ENCODE data around the gene CST8. TPM values are rescaled to one million over a fixed set of nuclear protein-coding genes. Genes with fewer than 3 reads are reported as not detected.

Gene CST8
- total RNA-seq, 1 donor from 2014 or later: not detected

- no peak for DNase-seq (ENCODE audit: low spot score)
- TF ChIP-seq, protein P1, sequence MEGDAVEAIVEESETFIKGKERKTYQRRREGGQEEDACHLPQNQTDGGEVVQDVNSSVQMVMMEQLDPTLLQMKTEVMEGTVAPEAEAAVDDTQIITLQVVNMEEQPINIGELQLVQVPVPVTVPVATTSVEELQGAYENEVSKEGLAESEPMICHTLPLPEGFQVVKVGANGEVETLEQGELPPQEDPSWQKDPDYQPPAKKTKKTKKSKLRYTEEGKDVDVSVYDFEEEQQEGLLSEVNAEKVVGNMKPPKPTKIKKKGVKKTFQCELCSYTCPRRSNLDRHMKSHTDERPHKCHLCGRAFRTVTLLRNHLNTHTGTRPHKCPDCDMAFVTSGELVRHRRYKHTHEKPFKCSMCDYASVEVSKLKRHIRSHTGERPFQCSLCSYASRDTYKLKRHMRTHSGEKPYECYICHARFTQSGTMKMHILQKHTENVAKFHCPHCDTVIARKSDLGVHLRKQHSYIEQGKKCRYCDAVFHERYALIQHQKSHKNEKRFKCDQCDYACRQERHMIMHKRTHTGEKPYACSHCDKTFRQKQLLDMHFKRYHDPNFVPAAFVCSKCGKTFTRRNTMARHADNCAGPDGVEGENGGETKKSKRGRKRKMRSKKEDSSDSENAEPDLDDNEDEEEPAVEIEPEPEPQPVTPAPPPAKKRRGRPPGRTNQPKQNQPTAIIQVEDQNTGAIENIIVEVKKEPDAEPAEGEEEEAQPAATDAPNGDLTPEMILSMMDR (IDR thresholded peaks at IDR 0.05; ENCODE audit: unreplicated experiment): no peak
- peaks cover 2% of the 10 kb centered on the region for H3K27me3 Mint-ChIP-seq (ENCODE audit: unreplicated experiment)
- no peaks in the 10 kb centered on the region for H3K36me3 Mint-ChIP-seq (ENCODE audit: low read depth, unreplicated experiment)
- H3K4me3 Mint-ChIP-seq (ENCODE audit: unreplicated experiment): no peak overlapping the region
- H3K27ac Mint-ChIP-seq (ENCODE audit: unreplicated experiment): no peak overlapping the region
- peaks cover 3% of the 10 kb centered on the region for H3K4me1 Mint-ChIP-seq (ENCODE audit: unreplicated experiment)
- H3K9me3 Mint-ChIP-seq (ENCODE audit: unreplicated experiment): no peaks in the 10 kb centered on the region
Observed at GRCh38 chr20:23509247-23509913, 18.5 kb downstream of the CST8 start.

GRCh38 chr20:23510000-23510590 lies 19.2 kb downstream of the CST8 start:
- H3K27ac Mint-ChIP-seq (ENCODE audit: unreplicated experiment): no peak overlapping the region
- H3K4me3 Mint-ChIP-seq (ENCODE audit: unreplicated experiment): no peak overlapping the region
- no peaks in the 10 kb centered on the region for H3K9me3 Mint-ChIP-seq (ENCODE audit: unreplicated experiment)
- H3K27me3 Mint-ChIP-seq (ENCODE audit: unreplicated experiment): peaks cover 2% of the 10 kb centered on the region
- TF ChIP-seq, protein P1 (IDR thresholded peaks at IDR 0.05; ENCODE audit: unreplicated experiment): no peak
- DNase-seq (ENCODE audit: low spot score): no peak
- H3K36me3 Mint-ChIP-seq (ENCODE audit: low read depth, unreplicated experiment): no peaks in the 10 kb centered on the region
- peaks cover 3% of the 10 kb centered on the region for H3K4me1 Mint-ChIP-seq (ENCODE audit: unreplicated experiment)

GRCh38 chr20:23513164-23513563 lies 22.2 kb downstream of the CST8 start:
- no peaks in the 10 kb centered on the region for H3K27me3 Mint-ChIP-seq (ENCODE audit: unreplicated experiment)
- no peak for DNase-seq (ENCODE audit: low spot score)
- no peaks in the 10 kb centered on the region for H3K36me3 Mint-ChIP-seq (ENCODE audit: low read depth, unreplicated experiment)
- no peak overlapping the region for H3K4me3 Mint-ChIP-seq (ENCODE audit: unreplicated experiment)
- peaks cover 1% of the 10 kb centered on the region for H3K4me1 Mint-ChIP-seq (ENCODE audit: unreplicated experiment)
- TF ChIP-seq, protein P1 (IDR thresholded peaks at IDR 0.05; ENCODE audit: unreplicated experiment): no peak
- H3K9me3 Mint-ChIP-seq (ENCODE audit: unreplicated experiment): no peaks in the 10 kb centered on the region
- H3K27ac Mint-ChIP-seq (ENCODE audit: unreplicated experiment): no peak overlapping the region

DNA sequence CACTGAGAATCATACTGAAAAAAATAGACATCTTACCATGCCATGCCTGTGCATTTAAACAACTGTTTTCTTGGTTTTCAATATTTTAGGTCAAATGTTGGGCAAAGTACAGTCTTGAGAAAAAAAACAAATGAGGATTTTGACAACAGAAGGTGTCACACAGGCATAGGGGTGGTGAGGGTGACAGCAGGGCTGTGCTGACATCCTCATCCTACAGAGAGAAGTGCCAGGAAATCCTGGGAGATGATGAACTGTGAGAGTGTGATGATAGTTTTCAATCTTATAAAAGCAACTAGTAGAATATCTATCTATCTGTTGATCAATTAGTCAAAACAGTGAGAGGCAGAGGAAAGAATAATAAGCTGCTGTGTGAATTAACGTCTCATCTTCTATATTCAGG lies 23.9 kb downstream of the CST8 start:
- Mint-ChIP-seq H3K4me3 (ENCODE audit: unreplicated experiment) (no peak overlapping the region), H3K36me3 (ENCODE audit: low read depth, unreplicated experiment) (no peaks in the 10 kb centered on the region), H3K27ac (ENCODE audit: unreplicated experiment) (no peak overlapping the region), H3K4me1 (ENCODE audit: unreplicated experiment) (no peaks in the 10 kb centered on the region), H3K27me3 (ENCODE audit: unreplicated experiment) (no peaks in the 10 kb centered on the region), H3K9me3 (ENCODE audit: unreplicated experiment) (no peaks in the 10 kb centered on the region)
- TF ChIP-seq, protein P1 (IDR thresholded peaks at IDR 0.05; ENCODE audit: unreplicated experiment): no peak
- DNase-seq (ENCODE audit: low spot score): no peak

GRCh38 chr20:23515250-23515939 lies 24.5 kb downstream of the CST8 start:
- H3K27ac Mint-ChIP-seq (ENCODE audit: unreplicated experiment): no peak overlapping the region
- H3K4me3 Mint-ChIP-seq (ENCODE audit: unreplicated experiment): no peak overlapping the region
- TF ChIP-seq, protein P1 (IDR thresholded peaks at IDR 0.05; ENCODE audit: unreplicated experiment): no peak

More at GRCh38 chr20:23515250-23515939, 24.5 kb downstream of the CST8 start:
- H3K36me3 Mint-ChIP-seq (ENCODE audit: low read depth, unreplicated experiment): no peaks in the 10 kb centered on the region
- no peaks in the 10 kb centered on the region for H3K27me3 Mint-ChIP-seq (ENCODE audit: unreplicated experiment)
- no peaks in the 10 kb centered on the region for H3K4me1 Mint-ChIP-seq (ENCODE audit: unreplicated experiment)
- DNase-seq (ENCODE audit: low spot score): no peak
- no peaks in the 10 kb centered on the region for H3K9me3 Mint-ChIP-seq (ENCODE audit: unreplicated experiment)

Measured in endothelial cell (in vitro differentiated cells).